Suppressor macrophage treated with lipopolysaccharide for 4 hours (primary cell): ENCODE results near the gene HPCAL4.

ENCODE experiments used
- DNase-seq: peaks from one replicate; pipeline ENCODE4 v3.0.0-alpha.2; 2020

HPCAL4 gene

DNA sequence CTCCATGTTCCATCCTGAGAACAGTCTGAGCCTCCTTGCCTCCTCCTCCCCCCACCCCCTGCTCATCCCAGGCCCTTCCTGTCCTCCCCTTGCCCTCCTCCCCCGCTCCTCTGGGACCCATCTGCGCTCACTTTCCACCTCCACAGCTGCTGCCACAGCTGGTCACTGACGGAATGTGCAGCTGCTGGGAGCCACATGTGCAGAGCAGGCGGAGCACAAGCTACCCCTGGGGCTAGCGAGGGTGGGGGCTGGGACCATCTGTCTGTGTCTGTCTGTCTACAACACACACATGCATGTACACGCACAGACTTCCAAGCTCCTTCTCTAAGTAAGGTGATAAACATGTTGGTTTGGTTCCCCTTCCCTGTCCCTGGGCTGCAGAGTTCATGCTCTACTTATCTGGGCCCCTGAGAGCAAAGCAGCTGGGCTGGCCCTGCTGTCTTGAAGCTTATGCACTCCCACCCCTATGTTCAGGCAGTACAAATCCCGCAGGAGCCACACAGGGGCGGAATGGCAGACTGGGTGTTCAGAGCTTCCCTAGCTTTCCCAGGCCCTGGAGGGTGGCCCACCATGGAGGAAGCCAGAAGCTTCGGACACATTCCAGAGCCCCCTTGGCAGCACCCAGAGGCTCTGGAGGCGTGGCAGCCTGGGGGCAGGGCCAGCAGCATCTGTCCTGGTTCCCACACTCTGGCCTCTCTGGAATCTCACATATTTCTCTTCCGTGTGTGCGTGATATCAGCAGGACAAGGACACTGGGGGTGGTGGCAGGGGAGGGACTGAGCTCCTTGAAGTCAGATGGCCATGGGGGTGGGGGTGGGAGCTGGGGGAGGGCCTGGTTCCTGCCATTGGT lies 44.8 kb downstream of the HPCAL4 start:
- DNase-seq: no peak

- DNase-seq: no peak
Observed at GRCh38 chr1:39645411-39646043, 45.7 kb downstream of the HPCAL4 start.

DNA sequence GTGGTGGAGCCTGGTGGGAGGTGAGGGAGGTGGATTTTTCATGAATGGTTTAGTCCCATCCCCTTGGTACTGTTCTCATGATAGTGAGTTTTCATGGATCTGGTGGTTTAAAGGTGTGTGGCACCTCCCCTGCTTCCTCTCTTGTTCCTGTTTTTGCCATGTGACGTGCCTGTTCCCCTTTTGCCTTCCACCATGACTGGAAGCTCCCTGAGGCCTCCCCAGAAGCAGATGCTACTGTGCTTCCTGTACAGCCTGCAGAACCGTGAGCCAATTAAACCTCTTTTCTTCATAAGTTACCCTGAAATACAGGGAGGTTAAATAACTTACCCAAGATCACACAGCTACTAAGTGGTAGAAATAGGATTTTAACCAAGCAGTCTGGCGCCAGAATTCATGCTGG lies 47.5 kb downstream of the HPCAL4 start:
- DNase-seq: no peak

GRCh38 chr1:39642796-39643195 lies 48.4 kb downstream of the HPCAL4 start:
- DNase-seq: no peak

GRCh38 chr1:39640861-39641260 lies 50.4 kb downstream of the HPCAL4 start:
- peak; percentile 6 for DNase-seq

- DNase-seq: peak; percentile 65
Observed at GRCh38 chr1:39639305-39640130, 51.7 kb downstream of the HPCAL4 start, which contains the start of gene HEYL. Gene HEYL, minus strand, starts transcription at chr1:39639643. Its CDS starts 18 bp downstream, at chr1:39639625.

DNA sequence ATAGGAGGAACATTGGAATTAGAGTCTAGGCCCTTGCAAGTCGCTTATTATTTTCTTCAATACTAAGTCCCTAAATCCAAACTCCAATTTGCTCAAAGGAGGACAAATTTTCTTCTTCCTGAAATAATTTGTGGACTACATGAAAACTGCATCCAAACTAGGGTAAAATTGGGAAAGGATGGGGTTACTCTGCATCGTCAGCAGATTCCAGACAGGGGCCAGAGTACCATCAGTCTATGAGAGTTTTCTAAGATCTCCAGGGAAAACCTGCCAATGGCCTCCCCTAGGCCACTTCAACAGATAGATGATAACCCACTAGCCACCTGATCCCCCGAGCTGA lies 52.3 kb downstream of the HPCAL4 start:
- no peak for DNase-seq

DNA sequence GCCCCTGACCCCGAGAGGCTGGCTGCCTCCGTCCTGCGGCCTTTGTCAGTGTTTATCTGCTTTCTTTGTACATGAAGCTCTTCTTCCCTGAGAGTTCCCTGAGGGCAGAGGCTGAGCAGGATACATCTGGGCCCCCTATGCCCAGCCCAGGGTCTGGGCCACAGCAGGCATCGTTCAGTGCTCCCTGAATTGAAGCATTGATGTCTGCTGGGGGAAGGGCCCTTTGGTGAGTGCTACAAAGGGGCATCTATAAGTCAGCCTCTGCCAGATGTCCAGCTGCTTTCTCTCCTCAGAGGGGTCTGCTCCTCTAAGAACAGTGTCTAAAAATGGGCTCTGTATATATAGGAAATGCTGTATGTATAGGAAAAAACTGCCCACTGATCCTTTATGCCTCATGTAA lies 53.9 kb downstream of the HPCAL4 start:
- DNase-seq: no peak

DNA sequence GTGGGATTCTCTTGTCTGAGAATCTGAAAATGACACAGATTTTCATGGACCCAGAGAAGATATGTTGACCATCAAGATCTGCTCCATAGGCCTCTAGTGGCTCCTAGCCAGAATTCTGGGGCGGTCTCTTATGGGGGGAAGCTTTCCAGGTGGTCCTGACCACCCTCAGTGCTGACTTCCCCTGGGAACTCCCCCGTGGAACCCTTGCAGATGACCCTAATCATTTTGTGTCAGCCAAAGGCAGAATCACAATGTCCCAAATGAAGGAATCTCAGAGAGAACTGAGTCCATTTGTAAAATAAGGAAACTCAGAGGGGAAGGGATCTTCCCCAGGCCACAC lies 55.4 kb downstream of the HPCAL4 start:
- no peak for DNase-seq

- DNase-seq: no peak
Observed at GRCh38 chr1:39635205-39635870, 55.9 kb downstream of the HPCAL4 start.

DNA sequence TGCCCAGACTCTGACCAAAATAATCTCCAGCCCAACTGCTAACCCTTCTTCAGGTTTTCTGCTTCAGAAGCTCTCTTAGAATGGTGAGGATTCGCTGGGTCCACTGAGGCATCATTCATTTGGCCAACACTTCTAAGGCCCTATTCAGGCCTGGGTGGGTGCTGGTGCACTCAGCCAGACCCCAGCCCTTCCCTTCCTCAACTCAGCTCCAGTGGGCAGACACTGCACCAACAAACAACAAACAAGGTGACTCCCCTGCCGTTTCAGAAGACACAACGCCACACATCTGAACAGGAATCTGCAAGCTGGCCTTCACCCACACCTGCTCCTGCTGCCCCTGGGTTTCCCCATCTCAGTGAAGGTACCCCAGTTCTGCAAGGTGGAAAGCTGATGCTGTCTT lies 57.8 kb downstream of the HPCAL4 start:
- DNase-seq: no peak

- no peak for DNase-seq
Observed at GRCh38 chr1:39632682-39633417, 58.4 kb downstream of the HPCAL4 start.

DNA sequence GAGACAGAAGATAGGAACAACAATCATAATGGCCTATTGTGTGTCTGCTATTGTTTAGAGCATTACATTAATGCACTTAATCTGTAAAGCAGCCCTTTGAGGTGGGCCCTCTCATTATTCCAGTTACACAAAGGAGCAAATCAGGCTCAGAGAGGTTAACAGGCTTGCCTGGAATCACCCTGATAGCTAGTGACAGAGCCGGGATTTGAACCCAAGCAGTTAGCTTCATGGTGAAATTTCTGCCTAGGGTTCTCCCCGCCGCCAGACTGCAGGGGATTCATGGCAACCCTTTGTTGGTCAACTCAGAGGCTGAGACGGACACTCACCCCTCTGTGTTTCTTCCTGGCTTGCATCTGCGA lies 58.9 kb downstream of the HPCAL4 start:
- no peak for DNase-seq

DNA sequence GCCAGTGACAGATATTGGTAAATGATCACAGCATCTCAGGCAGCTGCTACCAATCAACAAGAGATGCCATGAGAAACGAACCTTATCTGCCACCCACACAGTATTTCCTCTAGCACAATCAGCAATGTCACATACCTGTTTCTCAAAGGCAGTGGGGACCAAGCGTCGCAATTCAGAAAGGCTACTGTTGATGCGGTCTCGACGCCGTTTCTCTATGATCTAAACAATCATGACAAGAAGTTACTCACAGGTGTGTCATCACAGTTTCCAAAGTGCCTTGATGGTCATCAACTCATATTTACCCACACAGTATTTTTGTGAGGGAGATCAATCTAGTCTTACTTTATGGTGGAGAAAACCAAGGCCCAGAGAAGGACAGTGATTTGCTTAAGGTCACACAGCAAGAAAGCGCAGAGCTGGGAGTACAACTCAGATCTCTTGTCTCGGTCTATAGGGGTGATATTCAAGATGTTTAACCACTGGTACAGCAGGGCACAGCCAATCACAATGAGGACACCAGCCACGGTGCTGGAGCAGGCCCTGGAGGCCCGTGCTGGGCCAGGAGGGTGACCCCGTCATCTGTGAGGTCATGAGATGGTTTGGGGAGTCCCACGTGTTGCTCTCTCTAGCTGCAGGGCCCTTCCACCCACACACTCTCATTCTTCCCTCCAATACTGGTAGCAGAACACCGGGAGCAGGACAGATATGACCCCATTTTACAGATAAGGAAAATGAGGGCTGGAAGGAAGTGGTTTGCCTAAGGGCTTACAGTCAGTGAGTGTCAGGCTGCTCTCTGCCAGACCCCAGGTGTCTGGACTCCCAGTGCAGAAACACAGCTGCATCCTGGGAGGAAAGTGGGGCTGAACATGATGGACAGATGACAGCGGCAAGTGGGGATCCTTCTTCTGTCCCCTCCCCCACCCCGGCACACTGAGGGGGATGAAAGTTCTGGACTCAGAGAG lies 59.6 kb downstream of the HPCAL4 start:
- DNase-seq: no peak

GRCh38 chr1:39628807-39629350 lies 62.4 kb downstream of the HPCAL4 start:
- no peak for DNase-seq
